Globus pallidus (tissue), 1 donor: ENCODE measurements around the gene STK32A.
"Not testable (repeated sequence)": the region's sequence is repeated elsewhere in the genome, so short reads cannot be mapped to it uniquely, and the experiment has no call there.

Experiments
- DNase-seq: peaks from one replicate; pipeline ENCODE4 v3.0.0-alpha.2; 2015; ENCODE audit warnings: low spot score

STK32A gene

DNA sequence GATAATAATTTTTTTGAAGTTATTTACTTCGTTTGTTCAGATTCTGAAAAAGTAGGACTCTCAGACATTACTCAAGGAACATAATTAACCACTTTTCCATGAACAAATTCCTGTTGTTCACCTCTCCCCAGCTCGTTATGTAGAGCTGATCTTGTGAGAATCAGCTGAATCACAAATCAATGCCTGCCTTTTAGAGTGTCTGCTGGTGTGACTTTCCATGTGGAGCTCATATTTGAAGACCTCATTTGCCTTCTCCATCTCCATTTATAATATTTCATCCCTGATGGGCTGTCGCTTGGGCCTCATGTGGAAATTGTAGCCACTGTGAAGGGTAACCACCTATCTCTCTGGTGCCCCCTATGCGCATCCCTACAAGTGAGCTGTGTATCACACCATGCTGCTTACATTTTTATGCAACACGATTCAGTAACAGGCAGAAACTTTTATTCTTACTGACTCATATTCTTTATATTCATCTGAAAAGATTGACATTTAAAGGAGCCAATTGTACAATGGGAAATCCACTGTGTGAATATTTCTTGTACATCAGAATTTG is 111.3 kb downstream of the STK32A start:
- DNase-seq, result no peak

DNA sequence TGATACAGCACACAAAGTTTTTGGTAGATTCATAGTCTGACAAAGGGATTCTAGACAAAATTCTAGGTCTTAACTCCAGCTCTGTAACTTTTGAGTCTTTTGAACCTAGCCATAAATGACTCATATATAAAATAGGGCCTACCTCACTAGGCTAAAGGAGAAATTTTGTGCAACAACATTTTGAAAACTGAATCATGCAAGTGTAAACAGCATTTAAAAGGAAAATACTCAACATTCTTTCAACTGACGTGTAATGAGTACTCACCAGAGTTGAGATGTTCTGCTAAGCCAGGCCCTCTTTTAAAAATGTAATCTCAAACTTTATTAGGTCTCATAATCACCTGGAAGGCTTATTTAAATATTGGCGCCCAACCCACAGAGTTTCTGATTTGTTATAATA is 113.2 kb downstream of the STK32A start:
- DNase-seq, result no peak

DNA sequence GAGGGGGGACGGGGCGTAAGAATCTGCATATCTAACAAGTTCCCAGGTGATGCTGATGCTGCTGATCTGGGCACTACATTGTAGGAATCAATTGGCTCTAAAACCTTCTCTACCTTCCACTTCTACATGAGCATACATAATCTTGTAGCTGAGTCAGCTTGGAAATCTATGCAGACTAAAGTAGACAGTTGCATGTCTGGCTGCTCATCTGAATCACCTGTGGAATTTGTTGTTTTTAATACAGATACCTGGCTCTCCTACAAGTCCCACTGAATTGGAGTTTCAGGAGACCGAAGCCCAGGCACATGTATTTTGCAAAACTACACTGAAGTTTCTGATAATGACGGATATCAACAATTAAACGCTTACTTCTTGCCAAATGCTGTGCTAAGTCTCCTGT is 113.6 kb downstream of the STK32A start:
- DNase-seq, result no peak

DNA sequence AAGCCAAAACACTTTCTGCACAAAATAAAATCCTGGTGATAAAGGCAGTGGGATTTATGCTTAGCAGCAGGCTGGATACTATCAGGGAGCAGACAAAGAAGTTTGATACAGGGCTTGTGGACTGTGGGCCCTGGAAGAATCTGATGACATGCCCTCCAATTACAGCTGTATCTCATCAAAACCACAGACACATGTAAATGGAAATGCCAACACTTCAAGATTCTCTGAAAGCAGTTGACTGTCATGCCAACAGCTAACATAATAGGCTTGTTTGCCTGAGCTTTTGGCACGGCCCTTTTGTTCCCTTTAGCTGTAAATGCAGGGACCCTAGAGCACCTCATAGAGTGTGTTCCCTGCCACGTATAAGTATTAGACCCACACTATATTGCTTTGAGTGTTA is 114.4 kb downstream of the STK32A start:
- DNase-seq, result no peak

DNA sequence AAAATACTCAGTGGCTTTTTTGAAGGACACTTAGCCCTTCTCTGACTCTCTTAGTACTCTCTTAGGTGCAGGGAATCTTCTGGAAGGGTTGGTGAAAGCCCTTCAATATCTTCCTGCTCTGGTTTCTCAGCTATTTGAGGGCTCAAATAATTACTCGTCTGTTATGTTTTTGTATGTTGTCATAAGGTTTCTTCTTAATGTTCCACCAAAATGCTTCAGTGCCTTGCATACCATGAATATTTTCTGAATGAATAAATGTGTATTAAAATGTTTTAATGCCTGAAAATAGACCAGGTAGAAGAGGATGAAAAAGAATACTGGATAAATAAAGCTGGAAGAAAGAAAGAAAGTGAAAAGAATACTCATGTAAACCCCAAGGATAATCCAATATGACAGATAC is 124.3 kb downstream of the STK32A start:
- no peak for DNase-seq

DNA sequence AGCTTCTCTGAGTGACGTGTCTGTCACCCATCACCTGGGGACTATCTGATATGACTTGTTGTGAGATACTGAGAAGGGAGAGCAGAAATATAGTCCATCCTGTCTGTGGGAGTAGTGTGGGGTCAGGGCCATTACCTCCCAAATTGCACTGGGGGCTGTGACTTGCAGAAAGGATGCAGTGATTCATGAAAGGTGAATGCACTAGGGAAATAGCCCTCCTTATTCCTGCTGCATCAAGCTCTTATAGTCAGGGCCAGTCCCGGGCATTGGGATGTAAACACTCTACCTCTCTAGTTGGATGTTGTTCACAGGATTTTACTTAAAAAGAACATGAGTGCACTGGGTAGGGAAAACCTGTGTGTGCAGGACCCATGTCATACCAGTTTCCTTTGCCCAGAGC is 124.8 kb downstream of the STK32A start:
- no peak for DNase-seq

DNA sequence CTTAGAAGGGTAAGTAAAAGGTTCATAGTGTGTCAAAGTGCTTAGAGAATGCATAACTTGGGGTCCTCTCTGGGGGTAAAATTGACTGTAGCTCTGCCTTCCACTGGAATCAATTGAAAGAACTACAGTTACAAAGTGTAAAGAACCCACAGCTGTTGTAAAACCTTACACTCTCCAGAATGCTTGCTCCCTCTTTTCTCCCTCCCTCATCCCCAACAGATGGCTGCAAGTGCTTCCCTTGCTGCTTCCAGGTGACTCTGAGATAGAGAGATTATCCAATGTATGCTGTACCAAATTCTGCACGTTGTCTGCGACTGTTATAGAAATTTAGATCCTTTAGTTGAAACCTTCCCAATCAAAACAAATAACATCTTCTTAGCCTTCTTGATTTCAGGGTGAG is 126.0 kb downstream of the STK32A start:
- DNase-seq, result no peak

DNA sequence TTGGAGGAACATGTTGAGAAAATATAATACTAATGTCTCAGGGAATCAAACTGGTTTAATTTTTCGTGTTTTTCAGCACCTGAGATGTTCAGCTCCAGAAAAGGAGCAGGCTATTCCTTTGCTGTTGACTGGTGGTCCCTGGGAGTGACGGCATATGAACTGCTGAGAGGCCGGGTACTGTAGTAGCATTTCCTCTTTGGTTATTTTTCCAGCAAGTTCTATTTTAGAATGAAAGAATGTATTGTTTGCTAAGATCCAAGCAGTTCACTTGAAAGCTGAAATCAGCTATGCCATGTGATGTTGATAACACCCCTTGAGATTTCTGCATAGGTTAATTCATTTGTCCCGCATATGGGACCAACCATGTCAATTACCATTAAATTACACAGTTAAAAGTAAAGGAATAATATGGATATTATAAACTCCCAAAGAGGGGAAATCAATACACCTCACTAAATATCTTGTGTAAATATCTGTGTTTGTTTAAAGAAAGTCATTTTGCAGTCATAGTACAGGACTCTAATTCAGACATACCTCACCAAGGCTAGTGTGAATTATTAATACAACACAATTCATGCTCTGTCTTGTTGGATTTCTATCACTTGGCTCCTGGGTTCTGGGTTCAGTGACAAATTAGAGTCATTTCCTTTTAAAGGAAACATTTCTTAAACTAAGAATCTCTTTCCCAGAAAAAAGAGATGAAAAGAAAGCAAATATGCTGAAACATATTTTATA is 126.8 kb downstream of the STK32A start:
- DNase-seq, result no peak

DNA sequence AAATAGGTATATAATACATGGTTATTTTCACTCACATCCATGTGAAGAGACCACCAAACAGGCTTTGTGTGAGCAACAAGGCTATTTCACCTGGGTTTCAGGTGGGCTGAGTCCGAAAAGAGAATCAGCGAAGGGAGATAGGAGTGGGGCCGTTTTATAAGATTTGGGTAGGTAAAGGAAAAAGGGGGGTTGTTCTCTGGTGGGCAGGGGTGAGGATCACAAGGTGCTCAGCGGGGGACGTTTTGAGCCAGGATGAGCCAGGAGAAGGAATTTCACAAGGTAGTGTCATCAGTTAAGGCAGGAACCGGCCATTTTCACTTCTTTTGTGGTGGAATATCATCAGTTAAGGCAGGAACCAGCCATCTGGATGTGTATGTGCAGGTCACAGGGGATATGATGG is 132.6 kb downstream of the STK32A start:
- not testable (repeated sequence) for DNase-seq

DNA sequence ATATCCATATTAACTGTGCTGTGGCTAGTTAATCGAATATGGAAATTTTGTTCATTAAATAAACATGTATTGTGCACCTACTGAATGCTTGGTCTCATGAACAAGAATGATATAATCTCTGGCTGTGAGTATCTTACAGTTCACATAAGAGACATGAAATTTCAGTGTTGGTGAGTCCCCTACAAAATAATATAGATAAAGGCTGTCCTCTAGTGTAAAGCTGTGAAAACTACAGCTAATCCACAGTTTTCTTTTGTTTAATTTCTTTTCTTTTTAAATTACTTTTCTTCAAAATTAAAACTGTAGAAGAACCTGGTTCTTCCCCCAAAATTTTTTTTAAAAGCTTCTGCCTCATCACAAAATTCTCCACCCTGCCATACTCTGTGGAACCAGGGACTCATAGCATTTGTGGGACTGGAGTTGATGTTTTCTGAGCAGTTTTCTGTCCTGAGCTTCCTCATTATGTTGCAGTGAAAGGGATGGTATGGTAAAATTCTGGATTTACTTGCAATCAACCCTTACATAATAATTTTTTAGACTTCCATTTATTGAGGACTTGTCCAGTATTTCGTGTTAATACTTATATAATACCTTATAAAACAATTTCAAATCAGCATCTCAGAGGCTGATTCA is 135.0 kb downstream of the STK32A start:
- peak; percentile 11 for DNase-seq

DNA sequence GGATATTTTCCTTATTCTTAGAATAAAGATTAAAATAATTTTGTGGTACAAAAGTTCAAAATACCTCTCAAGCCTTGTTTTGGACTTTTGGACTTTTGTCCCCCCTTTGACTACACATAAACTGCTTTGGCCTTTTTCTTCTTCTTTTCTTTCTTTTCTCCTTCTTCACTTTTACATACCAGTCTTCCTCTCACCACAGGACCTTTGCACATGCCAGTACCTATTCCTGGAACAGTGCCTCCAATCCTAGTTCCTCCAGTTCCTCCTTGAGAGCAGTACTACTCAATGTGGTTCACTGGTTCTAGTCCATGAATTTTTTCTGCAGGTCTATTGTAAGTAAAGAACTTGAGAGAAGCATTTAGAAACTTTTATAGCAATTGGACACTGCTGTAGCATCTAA is 136.5 kb downstream of the STK32A start:
- no peak for DNase-seq

DNA sequence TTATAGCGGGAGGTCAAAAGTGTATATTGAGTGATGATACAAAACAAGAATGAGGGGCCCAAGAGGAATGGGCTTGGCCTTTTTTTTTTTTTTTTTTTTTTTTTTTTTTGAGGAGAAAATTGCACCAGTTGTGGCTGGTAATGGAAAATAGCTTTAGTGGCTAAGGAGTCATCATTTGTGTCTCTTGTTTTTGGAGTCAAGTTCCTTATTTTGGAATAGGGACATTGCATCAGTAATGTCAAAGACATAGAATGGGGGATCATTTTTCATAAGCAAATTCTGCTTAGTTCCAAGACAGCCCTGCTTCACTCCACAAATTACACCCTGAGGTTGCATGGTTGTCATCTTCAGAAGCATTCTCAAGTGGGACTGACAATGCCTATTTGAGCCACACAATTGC is 137.4 kb downstream of the STK32A start:
- no peak for DNase-seq

DNA sequence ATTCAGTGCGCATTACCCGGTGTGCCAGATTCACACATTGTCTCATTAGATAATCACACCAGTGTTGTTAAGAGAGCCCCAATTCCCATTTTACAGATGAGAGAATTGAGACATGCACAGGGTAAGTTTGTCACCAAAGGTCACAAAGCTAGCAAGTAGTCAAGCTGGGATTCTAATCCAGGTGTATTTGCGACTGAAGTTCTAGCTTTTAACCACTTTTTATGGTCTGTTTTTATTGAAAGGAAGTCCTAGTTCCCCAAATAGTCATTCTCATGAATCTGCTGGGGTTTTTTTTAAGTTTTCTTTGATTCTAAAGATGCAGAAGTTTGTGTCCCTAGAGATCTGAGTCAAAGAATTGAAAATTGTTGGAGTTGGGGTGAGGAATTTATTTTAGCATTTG is 138.5 kb downstream of the STK32A start:
- no peak for DNase-seq

DNA sequence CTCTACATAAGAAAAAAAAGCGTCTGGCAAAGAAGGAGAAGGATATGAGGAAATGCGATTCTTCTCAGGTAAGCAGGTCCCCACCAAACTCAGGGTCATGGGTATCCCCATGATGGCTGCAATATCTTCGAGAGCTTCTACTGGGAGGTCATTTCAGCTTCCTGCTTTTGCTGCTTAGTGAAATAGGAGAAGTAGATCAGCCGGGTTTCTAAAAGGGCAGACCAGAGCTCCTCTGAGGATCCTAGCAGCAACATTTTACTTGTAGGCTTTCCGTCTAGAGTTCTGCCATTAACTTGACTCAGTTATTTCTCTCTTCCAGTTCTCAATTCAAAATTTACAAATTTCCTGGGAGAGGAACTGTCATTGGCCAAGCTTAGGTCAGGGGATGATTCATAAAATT is 140.3 kb downstream of the STK32A start:
- no peak for DNase-seq

DNA sequence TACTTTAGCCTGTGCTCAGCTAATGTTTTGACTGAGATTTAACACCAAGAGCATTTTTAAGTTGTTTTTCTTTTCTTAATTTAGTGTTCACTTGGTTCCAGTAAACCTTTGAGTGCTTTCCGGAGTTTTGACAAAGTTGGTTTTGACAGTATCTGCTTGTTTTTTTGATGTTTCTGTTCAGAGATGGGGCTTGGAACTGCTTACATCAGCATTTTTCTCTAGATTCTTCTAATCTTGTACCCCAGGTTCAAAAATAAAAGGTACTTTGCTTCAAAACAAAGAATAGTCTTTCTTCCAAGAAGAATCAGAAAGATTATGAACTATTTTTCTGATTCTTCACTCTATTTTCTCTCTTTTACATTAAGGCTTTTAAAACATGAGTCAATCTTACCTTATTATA is 142.9 kb downstream of the STK32A start:
- DNase-seq, result no peak

DNA sequence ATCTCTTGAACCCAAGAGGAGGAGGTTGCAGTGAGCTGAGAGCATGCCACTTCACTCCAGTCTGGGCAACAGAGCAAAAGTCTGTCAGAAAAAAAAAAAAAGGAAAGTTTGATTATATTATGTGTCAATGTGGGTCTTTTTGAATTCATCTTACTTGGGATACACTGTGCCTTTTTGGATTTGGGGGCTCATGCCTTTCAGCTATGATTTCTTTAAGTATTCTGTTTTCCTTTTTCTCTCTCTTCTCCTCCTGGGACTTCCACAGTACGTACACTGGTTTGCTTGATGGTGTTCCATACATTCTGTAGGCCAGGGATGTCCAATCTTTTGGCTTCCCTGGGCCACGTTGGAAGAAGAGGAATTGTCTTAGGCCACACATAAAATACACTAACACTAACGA is 146.7 kb downstream of the STK32A start:
- DNase-seq, result no peak

DNA sequence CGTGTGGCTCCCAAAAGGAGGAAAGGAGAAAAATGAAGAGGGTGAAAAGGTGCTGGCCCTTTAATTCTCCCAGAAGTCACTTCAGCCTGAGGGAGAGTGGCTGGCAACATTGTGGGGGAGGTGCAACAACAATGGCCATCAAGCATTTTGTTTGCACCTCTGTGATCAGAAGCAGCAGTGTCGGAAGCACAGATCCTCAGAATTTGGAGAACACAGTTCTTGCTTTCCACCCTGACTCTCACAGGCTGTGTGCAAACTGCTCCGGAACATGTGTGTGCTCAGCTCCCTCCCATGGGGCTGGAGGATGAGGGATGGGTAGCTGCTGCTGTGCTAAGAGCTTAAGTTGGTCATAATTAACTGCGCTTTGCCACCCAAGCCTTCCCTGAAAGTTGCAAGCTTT is 147.9 kb downstream of the STK32A start:
- no peak for DNase-seq

DNA sequence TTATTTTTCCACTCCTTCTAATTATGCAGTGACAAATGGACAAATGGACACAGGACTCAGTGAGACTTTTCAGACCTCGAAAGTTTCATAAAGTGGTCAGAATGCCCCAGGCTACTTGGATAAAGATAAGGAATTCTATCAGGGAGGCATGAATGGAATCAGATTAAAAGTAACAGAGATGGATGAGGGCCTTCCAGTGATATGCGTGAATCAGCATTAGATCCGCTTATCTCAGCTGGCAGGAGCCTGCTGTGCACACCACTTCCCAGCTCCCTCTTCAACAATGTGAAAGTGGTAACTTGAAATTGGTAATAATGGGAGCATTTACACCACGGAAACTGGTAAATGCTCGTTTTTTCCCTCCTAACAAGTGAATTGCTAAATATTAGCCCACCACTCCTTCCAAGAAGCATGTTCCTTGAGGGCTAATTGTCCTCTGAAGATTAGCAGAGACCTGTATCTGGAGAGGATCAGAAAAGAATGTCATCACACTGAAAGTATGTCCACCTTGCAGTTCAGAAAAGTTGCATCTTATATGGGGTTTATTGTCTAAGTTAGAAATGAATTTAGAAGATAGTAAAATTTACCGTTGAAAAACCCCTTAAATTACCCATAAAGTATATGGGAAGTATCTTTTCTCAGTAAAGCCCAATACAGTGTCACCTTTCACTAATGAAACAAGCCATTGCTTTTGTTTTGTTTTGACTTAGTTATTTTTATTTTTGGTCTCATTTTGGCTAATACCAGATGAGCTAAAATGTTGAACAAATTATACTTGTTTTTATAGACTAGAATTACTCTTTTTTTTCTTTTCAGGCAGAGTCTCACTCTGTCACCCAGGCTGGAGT is 149.7 kb downstream of the STK32A start:
- DNase-seq, result no peak

DNA sequence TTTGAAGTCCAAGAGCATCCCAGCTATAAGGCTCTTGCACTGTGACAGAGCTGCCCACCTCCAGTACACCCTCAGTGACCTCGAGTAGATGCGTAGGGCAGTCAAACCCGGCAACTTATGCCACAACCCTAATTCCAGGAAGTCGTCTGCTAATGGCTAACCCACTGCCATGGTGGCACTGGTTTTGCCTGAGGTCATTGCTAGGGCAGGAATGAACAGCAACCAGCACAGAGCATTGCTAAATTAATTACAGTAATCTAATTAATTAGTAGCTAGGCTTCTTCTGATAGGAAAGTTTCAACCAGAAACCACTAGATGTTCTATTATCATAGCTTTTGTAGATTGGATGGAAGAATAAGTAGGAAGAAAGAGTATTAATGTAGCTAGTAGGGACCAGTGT is 152.3 kb downstream of the STK32A start:
- DNase-seq, result no peak

DNA sequence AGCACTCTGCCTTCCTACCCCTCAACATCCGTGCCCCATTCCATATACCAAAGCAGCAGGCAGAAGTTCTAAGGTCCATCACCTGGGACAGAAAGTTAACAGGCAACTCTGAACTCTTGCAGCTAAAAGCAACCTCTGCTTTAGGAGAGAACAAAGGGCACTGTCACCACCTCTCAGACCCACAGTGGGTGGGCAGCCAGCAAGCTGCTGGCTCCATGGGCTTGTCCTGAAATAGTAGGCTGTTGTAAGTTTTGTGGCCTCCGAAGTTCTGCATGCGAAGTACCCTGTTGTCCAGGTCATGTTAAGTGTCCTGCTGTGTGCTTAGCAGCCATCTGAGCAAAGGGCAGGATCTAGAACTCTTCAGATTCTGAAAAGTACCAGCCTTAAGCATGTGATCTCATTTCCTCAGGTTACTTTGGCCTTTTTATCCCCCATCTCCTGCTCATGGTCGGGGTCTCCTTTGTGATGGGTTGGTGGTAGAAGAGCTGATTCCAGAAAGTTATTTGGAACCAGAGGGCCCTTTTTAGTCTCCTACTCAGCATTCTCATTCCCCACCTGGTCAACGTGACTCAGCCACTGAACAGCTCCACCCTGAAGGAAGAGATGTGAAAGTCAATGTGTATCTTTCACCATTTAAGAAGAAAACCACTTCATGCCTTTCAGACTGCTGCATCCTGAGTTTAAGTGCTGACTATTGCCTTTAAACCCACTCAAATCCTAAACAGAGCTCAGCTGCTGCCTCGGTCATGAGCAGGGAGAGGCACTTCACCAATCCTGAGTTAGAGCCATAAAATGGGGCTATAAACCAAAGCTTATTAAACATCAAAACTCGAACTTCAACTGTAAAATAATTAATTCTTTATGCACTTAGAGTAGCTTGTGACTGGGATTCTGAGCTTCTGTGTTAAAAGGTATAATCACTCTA is 153.6 kb downstream of the STK32A start:
- DNase-seq, result no peak

DNA sequence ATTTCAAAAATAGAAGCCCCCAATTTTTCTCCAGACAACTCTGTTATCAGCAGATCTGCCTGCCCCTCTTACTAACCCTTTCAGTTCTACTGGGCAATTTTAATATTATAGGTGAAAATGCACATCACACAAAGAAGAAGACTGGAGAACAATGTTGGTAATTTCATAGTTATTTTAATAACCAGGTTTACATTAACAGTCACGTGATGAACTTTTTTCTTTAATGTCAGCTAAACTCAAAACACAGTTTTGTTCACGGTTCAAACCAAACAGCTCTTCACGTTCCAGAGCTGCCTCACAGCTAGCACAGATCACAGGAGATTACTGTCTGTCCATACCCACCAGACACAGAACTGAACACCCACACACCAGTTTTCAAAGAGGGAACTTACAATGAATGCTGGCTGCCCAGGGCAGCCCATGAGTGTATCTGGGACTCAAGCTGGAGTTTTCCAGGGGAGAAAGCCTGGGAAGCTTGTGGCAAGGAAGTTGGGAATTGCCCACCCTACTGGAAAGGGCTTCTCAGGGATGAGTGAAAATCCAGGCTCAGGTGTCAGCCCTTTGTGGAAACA is 155.9 kb downstream of the STK32A start:
- DNase-seq, result no peak
